Caco-2 (cell line): ENCODE measurements around the gene NMRK2. TPM values are rescaled to one million over a fixed set of nuclear protein-coding genes. Genes with fewer than 3 reads are reported as not detected.
"Not testable (repeated sequence)": the region's sequence is repeated elsewhere in the genome, so short reads cannot be mapped to it uniquely, and the experiment has no call there.

Experiments
- BruUV-seq: library from RNA; stranded (reverse); fragments of 400-500 nt; replicated peaks from 2 replicates; lab custom pipeline; 2021; lab: Mats Ljungman, UMichigan
- CTCF ChIA-PET: fragments of 300-600 bp; sonication (Branson Sonifier 250); formaldehyde crosslinking; loops from one replicate; lab custom pipeline; 2022; ENCODE audit warnings: antibody characterized with exemption; lab: Charles Lee
- POLR2A ChIA-PET: fragments of 300-600 bp; sonication (Branson Sonifier 250); formaldehyde crosslinking; loops from one replicate; lab custom pipeline; 2022; ENCODE audit warnings: antibody characterized with exemption; lab: Charles Lee
- DNase-seq, 2 experiments: peaks; one replicate each; pipeline versions ENCODE4 v3.0.0 to v3.0.0-alpha.2; 2020 to 2022
- H3K27me3 ChIP-seq: replicated peaks from 2 replicates; pipeline ENCODE4 v1.6.0; 2011; ENCODE audit warnings: low read length; ENCODE audit not compliant: control insufficient read depth, insufficient read depth
- H3K36me3 ChIP-seq: 2 replicates; pipeline ENCODE4 v1.5.1; 2011; ENCODE audit warnings: low read length; ENCODE audit not compliant: control insufficient read depth, insufficient read depth
- H3K4me1 ChIP-seq: fragments of 250-450 bp; sonication (Bioruptor Pico); 2 replicates; pipeline ENCODE4 v1.5.1; 2020; ENCODE audit warnings: mild to moderate bottlenecking
- H3K4me3 ChIP-seq: 2 replicates; pipeline ENCODE4 v1.5.1; 2011; ENCODE audit warnings: low read depth, mild to moderate bottlenecking, control low read depth, low read length
- H3K9me3 ChIP-seq: fragments of 250-450 bp; sonication (Bioruptor Pico); 2 replicates; pipeline ENCODE4 v1.5.1; 2020; ENCODE audit warnings: mild to moderate bottlenecking, moderate library complexity
- H3K27ac Mint-ChIP-seq: one replicate; pipeline ENCODE4 v1.8.0; 2022; ENCODE audit warnings: mixed read lengths; ENCODE audit not compliant: unreplicated experiment
- H3K27me3 Mint-ChIP-seq: one replicate; pipeline ENCODE4 v1.8.0; 2022; ENCODE audit warnings: mixed read lengths; ENCODE audit not compliant: insufficient read depth, unreplicated experiment
- H3K36me3 Mint-ChIP-seq: one replicate; pipeline ENCODE4 v1.8.0; 2022; ENCODE audit warnings: mild to moderate bottlenecking, mixed read lengths; ENCODE audit not compliant: insufficient read depth, unreplicated experiment
- H3K4me1 Mint-ChIP-seq: one replicate; pipeline ENCODE4 v1.8.0; 2022; ENCODE audit warnings: low read depth, mixed read lengths; ENCODE audit not compliant: unreplicated experiment
- H3K4me3 Mint-ChIP-seq: one replicate; pipeline ENCODE4 v1.8.0; 2022; ENCODE audit warnings: mild to moderate bottlenecking, moderate library complexity, mixed read lengths; ENCODE audit not compliant: unreplicated experiment
- H3K9me3 Mint-ChIP-seq: one replicate; pipeline ENCODE4 v1.8.0; 2022; ENCODE audit warnings: mixed read lengths; ENCODE audit not compliant: unreplicated experiment
- CTCF ChIP-seq, 2 experiments: fragments of 200-600 bp in 1 of 2; IDR thresholded peaks; 1 replicate in 1 of 2; 2 replicates in 1 of 2; pipeline versions ENCODE4 v1.5.1 to v1.8.0; 2011 to 2022; ENCODE audit warnings: antibody characterized with exemption in 1 of 2, control low read depth in 1 of 2, inconsistent platforms in 1 of 2, low read depth in 1 of 2, low read length in 1 of 2, mild to moderate bottlenecking in 1 of 2, moderate library complexity in 1 of 2; ENCODE audit not compliant: insufficient read depth in 1 of 2, severe bottlenecking in 1 of 2, unreplicated experiment in 1 of 2
- intact Hi-C: fragments of 100-400 bp; cut with micrococcal nuclease; formaldehyde crosslinking; loops from one replicate; pipeline ENCODE4 v1.10.0; 2022; ENCODE audit not compliant: unreplicated experiment
- total RNA-seq: library from RNA; stranded (reverse); gene quantifications from 2 replicates; pipeline ENCODE4 v1.2.3, GENCODE V29; 2022

The NMRK2 gene
- total RNA-seq, 1 experiment from 2014 or later: not detected

- Mint-ChIP-seq H3K36me3 (no peaks in the 10 kb centered on the region), H3K27me3 (no peaks in the 10 kb centered on the region), H3K4me1 (no peaks in the 10 kb centered on the region), H3K27ac (no peak overlapping the region), H3K4me3 (no peak overlapping the region), H3K9me3 (no peaks in the 10 kb centered on the region)
- H3K4me3 ChIP-seq: no peak overlapping the region
- no TSS peak for BruUV-seq
- H3K27me3 ChIP-seq: no peaks in the 10 kb centered on the region
- H3K9me3 ChIP-seq: no peaks in the 10 kb centered on the region
- CTCF ChIA-PET: no interaction called here
- POLR2A ChIA-PET: no interaction called here
- intact Hi-C loops: no loop called here
- no peak for TF ChIP-seq CTCF (IDR thresholded peaks at IDR 0.05; ENCODE audit: insufficient read depth in 1 of 2, low read depth in 1 of 2, low read length in 1 of 2, severe bottlenecking in 1 of 2, unreplicated experiment in 1 of 2)
- H3K4me1 ChIP-seq: no peaks in the 10 kb centered on the region
- no peaks in the 10 kb centered on the region for H3K36me3 ChIP-seq
- no peak for DNase-seq
Measured at GRCh38 chr19:3936506-3937442, 3.9 kb downstream of the NMRK2 start.

GRCh38 chr19:3938300-3938950 lies 5.6 kb downstream of the NMRK2 start:
- H3K36me3 ChIP-seq, intact Hi-C loops, H3K9me3 Mint-ChIP-seq, H3K4me1 ChIP-seq, H3K27ac Mint-ChIP-seq, H3K27me3 Mint-ChIP-seq, H3K4me1 Mint-ChIP-seq, CTCF ChIA-PET, POLR2A ChIA-PET, H3K4me3 Mint-ChIP-seq, BruUV-seq, H3K9me3 ChIP-seq, H3K27me3 ChIP-seq, H3K4me3 ChIP-seq, H3K36me3 Mint-ChIP-seq, DNase-seq: not testable (repeated sequence)

- H3K27me3 Mint-ChIP-seq: no peaks in the 10 kb centered on the region
- no peaks in the 10 kb centered on the region for H3K36me3 ChIP-seq
- H3K4me3 ChIP-seq: no peak overlapping the region
- no TSS peak for BruUV-seq
- no peaks in the 10 kb centered on the region for H3K27me3 ChIP-seq
- no peak for DNase-seq
- no peak overlapping the region for H3K27ac Mint-ChIP-seq
- no peak overlapping the region for H3K4me3 Mint-ChIP-seq
- H3K4me1 Mint-ChIP-seq: no peaks in the 10 kb centered on the region
- intact Hi-C loops: no loop called here
- CTCF ChIA-PET: no interaction called here
- POLR2A ChIA-PET: no interaction called here
- no peaks in the 10 kb centered on the region for H3K9me3 Mint-ChIP-seq
- no peaks in the 10 kb centered on the region for H3K4me1 ChIP-seq
- H3K36me3 Mint-ChIP-seq: no peaks in the 10 kb centered on the region
- no peaks in the 10 kb centered on the region for H3K9me3 ChIP-seq
- TF ChIP-seq CTCF (IDR thresholded peaks at IDR 0.05; ENCODE audit: insufficient read depth in 1 of 2, low read depth in 1 of 2, low read length in 1 of 2, severe bottlenecking in 1 of 2, unreplicated experiment in 1 of 2): no peak
Measured at GRCh38 chr19:3942790-3943409, 10.0 kb downstream of the NMRK2 start.
